UCSD-AML1 (cell line): ENCODE data around the gene CEP350.

ENCODE experiments used
- DNase-seq: peaks from one replicate; lab custom pipeline; 2025; ENCODE audit not compliant: unreplicated experiment; lab: John Stamatoyannopoulos, UW

Gene CEP350

GRCh38 chr1:179954493-179955286 is at the start of gene CEP350:
Gene CEP350, plus strand, starts transcription at chr1:179954810. Its CDS starts 31,372 bp downstream, at chr1:179986182.
- peak; percentile 97 for DNase-seq

- no peak for DNase-seq
These were observed 43.7 kb upstream of the CEP350 start for GRCh38 chr1:179910934-179911333.

GRCh38 chr1:179911812-179912211 is 42.8 kb upstream of the CEP350 start:
- DNase-seq, result no peak

GRCh38 chr1:179917601-179918429 is 36.8 kb upstream of the CEP350 start:
- DNase-seq, result no peak

- DNase-seq, result no peak
These were observed 33.1 kb upstream of the CEP350 start for GRCh38 chr1:179921472-179921871.

- DNase-seq, result no peak
These were observed 32.4 kb upstream of the CEP350 start for GRCh38 chr1:179921981-179922872.

GRCh38 chr1:179923029-179923428 is 31.6 kb upstream of the CEP350 start:
- DNase-seq, result no peak

GRCh38 chr1:179924268-179924667 is 30.3 kb upstream of the CEP350 start:
- DNase-seq, result no peak

- DNase-seq, result no peak
These were observed 29.3 kb upstream of the CEP350 start for GRCh38 chr1:179925302-179925701.

GRCh38 chr1:179925922-179926849 is 28.4 kb upstream of the CEP350 start:
- no peak for DNase-seq

GRCh38 chr1:179926850-179927205 is 27.8 kb upstream of the CEP350 start:
- DNase-seq, result no peak

GRCh38 chr1:179929955-179930798 is 24.4 kb upstream of the CEP350 start:
- no peak for DNase-seq

- DNase-seq, result no peak
These were observed 23.7 kb upstream of the CEP350 start for GRCh38 chr1:179930867-179931266.

GRCh38 chr1:179933219-179933618 is 21.4 kb upstream of the CEP350 start:
- no peak for DNase-seq

GRCh38 chr1:179935909-179936496 is 18.6 kb upstream of the CEP350 start:
- no peak for DNase-seq

- DNase-seq, result no peak
These were observed 16.8 kb upstream of the CEP350 start for GRCh38 chr1:179937668-179938254.

GRCh38 chr1:179938752-179939151 is 15.9 kb upstream of the CEP350 start:
- no peak for DNase-seq

- DNase-seq, result no peak
These were observed 14.7 kb upstream of the CEP350 start for GRCh38 chr1:179939941-179940340.
